HG03432 (cell line): ENCODE measurements around the gene WDR7.

Experiments used
- ATAC-seq: cut with Tn5 transposase; IDR thresholded peaks from one replicate; pipeline ENCODE4 v1.9.1; 2021; ENCODE audit warnings: mild to moderate bottlenecking, moderate library complexity; ENCODE audit not compliant: unreplicated experiment

WDR7 gene

DNA sequence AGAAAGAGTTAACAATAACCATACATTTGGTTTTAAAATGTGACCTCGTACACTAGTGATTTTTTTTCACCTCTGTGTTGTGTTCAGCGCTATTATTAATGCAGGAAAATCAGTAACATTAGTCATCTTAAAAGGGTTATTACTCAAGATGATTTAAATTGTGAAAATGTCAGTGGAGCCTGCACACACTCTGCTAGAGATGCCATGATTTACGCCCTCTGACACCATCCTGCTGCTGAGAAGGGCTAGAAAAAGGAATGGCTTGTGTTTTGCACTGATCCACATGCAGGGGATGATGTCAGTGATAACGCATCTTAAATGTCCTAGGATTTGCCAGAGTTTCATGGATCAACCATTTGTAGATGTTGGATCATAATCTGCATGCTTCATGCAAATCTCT is 374.4 kb downstream of the WDR7 start:
- no peak for ATAC-seq

DNA sequence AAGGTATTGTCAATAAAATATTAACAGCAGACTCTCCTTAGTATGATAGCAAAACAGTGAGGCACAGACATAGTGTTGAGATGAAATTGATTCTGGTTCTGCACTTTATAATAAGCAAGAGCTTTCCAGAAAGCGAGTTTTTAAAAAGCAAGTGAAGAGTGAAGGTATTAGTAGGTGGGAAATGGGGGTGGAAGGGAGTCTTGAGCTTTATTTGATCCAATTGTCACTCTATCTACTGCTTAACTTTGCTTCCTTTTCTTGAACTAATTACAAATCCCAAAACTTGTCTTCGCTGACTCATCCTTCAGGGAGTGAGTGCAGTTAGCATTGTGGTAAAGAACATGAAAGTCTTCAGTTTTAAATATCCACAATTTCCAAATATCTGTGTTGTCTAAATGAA is 375.2 kb downstream of the WDR7 start:
- no peak for ATAC-seq

DNA sequence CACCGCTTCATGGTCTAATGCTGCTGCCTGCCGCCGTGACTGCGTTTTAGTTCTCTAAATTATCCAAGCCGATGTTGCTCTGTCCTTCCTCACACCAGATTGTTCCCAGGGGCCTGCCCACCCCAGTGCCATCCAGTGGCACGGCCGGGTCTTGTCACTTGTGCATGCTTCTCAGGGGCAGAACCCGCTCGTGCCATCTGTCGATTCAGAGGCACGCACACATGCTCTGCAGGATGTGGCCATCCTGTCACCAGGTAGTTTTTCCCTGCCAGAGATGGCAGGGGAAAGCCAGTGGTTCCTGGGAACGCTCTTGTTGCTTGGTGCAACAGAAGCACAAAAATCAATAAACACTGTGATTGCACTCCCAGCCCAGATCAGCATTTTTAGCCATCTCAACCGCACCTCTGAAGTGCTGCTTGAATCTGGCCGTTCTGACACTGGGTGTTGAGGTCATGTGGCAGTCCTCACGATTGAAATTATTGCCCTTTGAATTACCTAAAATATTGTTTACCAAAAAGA is 376.1 kb downstream of the WDR7 start:
- no peak for ATAC-seq

DNA sequence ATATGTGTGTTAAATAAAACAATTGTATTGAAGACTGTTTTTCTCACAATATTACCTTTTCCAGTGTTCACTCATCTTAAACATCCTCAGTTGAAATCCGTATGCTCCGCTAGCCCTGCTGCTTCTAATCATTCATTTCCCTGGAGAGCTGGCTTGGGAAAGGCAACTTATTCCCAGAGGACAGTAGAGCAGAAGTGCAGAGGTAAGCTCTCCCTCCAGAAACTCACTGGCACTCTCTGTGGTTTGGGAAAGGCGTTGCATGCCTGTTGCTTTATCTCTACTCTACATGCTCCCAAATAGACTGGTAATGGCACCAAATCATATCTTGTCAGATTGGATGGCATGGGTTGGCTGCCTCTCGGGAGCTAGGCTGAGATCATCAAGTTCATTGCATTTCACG is 378.6 kb downstream of the WDR7 start:
- no peak for ATAC-seq

DNA sequence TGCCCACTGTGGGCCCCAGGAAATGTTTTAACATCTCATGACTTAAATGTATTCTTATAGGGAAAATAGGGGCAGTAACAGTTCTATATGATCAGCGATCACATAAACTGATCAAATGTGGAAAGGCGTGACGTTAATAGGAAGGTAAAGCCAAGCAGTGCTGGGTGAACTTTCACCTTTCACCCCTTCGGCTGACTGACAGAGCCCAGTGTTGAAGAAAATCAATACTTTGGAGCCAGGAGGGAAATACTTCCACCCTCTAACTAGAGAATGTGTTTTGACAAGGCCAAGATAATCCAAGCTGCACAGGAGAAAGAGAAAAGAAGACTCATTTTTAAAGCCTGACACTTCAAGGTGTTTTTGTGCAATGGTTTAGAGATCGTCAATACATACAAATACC is 379.3 kb downstream of the WDR7 start:
- ATAC-seq = no peak

DNA sequence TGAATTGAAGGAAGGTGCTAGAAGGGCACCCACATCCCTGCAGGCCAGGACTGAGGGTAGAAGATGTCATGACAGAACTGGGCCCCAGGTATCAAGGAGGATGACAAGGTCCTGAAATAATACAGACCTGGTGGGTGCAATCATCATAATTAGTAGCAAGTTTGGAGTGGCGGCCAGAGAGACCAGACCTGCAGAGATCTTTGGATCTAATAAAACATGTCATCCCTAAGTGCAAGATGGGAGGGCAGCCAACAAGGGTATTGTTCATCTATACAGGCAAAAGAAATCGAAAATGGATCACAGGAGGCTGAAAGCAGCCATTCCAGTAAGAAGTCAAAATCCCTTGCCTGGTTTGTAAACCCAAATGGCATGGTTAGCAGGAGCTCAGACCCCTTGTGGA is 384.4 kb downstream of the WDR7 start:
- ATAC-seq = no peak

DNA sequence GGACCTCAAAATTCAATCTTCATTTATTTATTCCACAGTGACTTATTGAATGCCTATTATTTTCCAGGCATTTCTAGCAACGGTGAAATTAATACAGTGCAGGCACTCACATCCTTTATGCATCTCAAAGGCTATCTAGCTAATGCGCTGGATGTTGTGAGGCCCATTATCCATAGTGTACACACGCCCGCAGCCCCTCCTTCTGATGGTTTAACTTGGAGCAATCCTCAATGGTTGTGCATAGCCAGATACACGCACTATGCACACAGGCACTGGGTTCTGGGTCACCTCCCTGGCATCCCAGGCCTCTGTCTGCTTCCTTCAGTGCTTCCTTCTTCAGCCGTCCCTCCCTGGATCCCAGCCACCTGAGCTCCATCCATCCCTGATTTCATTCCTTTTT is 387.2 kb downstream of the WDR7 start:
- ATAC-seq = no peak

DNA sequence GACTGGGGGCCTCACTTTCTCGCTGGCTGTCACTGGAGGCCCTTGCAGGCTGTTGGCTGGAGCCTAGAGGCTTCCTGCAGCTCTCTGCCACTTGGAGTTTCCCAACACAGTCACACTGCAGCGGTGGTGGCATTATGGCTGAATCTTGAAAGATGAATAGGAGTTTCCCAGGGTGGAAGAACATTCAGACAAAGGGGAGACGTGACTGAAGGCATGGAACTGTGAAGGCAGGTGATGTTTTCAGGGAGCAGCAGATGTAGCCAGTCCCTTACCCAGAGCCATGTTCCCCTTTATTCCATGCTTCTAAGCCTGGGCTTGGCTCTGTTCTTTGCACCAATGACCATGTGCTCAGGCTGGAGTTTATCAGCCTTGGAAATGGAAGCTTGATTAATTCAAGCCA is 389.0 kb downstream of the WDR7 start:
- no peak for ATAC-seq

DNA sequence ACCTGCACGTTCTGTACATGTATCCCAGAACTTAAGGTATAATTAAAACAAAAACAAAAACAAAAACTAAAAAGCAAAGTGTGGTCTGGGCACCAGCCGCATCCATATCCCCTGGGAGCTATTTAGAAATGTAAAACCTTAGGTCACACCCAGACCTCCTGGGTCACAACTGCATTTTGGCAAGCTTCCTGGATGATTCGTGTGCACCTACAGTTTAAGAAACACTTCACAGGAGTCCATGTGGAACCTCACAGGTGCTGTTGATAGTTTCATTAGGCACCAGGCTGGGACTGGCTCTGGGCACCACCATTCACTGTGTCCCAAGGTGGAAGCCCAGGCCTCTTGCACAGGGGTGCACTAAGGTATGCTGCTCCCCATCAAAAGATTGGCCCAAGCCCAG is 392.1 kb downstream of the WDR7 start:
- no peak for ATAC-seq

DNA sequence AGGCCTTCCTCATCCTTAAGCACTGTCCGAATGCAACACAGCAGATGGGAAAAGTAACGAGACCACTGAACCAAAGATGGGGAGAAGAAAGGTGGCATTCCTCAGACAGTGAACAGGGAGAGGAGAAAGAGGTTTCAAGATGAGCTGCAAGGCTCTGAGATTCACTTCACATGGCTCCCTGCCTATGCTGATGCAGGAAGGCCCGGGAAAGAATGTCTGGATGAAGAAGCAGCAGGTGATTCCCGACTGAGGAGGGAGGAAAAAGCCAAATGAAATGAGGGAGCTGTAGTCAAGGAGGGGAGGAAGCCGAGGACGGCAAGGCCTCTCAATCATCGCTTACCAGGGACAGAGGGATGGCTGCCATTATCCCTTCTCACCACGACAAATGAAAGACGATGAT is 397.2 kb downstream of the WDR7 start:
- ATAC-seq = no peak

DNA sequence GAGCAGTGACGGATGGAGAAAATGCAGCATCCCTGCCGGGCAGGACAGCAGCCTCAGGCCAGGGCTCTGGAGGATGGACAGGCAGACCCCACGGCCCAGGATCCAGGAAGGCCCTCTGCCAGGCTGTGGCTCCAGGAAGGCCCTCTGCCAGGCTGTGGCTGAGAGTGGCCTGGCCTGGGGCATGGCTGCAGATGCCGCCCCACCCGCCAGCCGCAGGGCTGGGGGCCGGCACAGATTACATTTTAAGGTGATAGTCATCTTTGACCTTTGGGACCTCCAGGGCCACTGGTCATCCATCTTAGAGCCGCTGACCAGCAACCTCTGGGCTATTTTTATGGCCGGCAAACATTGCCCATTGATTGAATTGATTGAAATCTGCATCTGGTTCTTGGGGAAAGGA is 397.7 kb downstream of the WDR7 start:
- no peak for ATAC-seq

DNA sequence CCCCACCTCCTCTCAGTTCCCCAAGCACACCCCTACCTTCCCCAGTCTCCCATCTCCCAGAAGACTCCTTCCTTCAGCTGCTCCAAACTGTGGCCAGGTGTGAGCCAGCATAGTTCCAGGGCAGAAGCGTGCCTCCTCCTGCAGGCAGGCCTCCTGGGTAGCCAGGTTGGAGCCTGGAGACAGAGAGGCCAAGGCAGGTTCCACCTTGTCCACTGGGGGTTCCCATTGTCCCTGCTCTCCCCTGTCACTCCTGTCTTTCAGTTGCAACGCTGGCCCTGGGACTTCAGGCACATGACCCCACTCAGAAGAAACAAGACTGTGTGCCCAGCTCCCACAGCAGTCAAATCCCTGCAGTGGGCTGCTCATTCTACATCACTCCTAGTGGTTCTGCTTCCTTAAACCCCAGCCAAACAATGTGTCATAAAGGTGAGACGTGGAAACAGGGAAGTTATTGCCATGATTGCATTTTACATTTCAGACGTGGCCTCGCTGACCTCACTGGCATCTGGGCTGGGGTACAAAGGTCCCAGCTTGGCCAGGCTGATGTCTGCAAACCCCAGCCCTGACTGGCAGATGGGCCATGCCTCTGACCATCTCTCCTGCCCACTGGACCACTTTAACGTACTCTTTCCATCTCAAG is 399.3 kb downstream of the WDR7 start:
- no peak for ATAC-seq

DNA sequence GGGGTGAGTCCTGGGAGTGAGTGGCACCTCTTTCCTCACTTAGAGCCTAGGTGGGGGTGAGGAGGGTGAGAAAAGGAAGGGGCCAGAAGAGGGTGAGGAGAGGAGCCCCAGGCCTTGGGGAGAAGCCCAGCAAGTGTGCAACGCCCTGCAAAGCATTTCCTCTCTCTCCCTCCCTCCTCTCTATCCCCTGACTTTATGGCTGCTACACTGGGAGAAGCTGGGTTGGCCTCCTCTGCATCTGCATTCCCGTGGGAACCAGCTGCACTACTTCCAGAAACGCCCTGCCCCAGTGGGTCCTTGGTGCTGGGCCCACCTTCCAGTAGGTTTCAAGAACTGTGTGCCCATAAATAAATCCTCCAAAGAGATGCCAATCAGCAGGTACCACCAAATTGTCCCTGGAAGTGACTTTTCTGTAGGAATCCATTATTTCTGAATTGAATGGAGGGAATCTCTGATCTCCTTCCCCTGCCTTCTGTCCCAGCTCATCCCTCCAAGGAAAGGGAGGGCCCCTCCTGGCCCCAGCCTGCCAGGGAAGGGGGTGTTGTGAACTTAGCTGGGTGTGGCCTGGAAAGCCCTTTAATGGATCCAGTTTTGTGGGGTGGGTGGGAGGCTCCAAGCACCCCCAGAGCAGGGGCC is 400.0 kb downstream of the WDR7 start:
- no peak for ATAC-seq

DNA sequence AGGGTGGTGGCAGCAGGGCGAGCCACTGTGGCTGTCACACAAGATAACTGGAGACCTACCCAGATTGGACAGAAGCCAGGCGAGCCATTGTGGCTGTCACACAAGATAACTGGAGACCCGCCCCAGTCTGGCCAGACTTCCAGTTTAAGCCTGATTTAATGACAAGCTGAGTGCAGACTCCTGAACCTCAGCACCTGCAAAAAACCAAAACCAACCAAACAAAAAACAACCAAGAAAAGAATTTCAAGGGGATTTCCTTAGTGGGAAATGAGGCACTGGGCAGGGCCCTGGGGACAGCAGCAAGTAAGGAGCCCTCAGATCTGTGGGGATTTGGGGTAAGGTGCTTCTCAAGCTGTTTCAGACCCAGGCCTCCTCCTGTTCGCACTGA is 400.5 kb downstream of the WDR7 start:
- ATAC-seq = peak; percentile 71

DNA sequence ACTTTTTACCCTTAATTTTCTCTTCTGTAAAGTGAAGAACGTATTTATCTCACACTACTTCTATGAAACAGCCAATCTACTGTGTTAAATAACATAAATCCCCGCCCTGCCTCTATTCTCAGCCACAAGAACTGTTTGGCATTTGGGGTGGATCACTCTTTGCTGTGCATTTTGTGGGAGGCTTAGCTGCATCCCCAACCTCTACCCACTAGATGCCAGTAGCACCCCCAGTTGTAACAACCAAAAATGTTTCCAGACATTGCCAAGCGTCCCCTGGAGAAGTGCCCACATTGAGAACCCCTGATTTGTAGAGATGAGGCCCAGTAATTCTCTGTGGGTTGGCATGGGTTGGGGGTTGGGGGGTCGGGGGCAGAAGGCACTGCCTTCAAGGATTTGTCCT is 401.0 kb downstream of the WDR7 start:
- ATAC-seq = peak; percentile 52

DNA sequence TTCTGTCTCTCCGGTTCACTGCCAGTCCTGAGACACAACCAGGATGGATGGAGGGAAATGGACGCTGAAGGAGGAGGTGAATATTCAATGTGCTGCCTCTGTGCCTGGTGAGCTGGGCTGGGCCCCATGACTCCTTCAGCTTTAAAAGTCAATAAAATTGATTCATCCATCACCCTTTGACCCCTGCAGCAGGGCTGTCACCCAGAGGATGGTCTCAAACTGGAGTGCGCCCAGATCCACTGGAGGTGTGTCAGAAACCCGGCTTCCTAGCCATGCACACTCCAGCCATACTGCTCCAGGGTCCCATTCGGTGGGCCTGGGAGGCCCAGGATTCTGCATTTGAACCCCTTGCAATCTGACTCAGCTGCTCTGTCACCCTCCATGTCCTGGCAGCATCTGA is 401.6 kb downstream of the WDR7 start:
- no peak for ATAC-seq

DNA sequence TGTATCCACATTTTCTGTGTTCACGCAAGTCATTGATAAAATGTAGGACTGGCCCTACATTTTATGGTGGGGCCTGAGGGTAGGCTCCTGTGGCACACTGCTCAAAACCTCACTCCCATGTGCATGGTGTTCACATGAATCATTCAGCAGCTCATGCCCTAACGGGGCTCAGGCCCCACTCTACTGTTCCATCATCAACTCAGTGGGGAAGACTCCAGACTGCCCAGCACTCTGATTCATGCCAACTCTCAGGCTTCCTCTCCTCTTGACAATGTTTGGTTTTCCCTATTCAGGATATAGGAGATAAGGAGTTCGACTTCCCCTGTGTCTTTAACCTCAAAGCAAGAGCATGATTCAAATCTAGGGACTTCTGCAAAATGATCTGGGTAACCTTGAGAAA is 403.7 kb downstream of the WDR7 start:
- no peak for ATAC-seq

DNA sequence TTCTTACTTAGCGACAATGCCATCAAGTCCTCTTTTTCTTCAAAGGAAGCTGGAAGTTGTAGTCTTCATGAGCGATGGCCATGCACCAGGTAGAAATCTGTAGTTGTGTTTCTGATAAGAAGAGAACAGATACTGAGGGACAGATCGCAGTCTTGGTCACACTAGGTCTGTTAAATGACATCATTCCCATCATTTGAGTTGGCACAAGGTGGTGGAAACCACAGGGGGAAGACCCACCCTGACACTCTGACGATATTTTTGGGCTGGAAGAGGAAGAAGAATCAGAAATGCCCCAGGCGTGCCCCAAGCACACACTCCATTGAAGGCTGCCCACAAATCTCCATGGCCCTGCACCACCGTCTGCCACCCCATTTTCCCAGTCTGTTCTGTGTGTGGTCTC is 406.7 kb downstream of the WDR7 start:
- peak; percentile 92 for ATAC-seq

DNA sequence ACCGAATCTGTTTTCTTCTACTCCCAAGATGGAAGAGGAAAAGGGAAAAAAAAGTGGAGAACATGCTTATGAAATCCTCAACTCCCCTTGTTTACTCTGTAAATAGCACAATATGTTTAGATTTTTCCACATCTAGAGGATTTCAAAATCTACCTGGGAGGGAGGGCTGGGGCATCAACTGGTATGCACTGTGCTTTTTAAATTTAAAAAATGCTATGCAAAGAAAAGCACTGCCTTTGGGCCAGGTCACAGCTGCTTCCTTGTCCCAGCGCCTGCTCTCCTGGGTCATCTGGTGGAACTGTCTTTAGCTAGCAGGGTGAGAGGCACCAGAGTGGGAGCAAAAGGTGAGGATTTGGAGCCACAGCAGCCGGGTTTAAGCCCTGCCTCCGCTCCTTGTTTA is 407.6 kb downstream of the WDR7 start:
- no peak for ATAC-seq

DNA sequence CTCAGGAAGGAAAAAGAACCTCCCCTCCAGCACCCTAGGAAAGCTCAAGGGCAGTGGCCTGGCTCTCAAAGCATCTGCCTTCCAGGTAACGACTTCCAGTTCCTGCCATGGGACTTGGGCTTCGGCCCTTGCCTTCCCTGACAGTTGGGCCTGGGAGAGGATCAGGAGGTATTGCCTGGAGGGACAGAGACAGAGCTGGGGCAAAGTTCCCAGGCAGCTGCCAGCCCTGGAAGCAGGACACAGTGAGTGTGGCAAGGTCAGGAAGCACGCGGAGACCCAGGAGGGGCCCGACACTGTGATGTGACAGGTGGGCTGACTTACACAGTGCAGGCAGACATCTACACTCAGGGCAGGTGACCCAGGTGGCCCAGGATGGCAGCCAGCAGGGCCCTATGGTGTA is 408.2 kb downstream of the WDR7 start:
- no peak for ATAC-seq

DNA sequence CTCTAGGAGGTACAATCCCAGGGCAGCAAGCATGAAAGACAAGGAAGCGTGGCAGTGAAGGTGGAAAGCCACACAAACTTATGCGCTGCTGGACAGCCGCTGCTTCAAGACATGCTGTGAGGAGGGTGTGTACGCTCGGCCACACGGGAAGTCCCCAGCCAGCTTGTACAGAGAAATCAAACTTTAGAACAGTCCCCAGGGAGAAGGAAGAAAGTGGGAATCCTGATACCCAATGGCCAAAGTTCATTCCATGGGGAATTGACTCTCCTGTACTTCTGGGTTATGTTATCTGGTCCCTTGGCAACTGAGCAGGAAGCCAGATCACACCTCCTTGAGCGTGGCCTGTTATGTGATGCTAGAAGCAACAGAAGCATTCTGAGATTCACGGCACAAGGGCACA is 409.7 kb downstream of the WDR7 start:
- ATAC-seq = no peak

DNA sequence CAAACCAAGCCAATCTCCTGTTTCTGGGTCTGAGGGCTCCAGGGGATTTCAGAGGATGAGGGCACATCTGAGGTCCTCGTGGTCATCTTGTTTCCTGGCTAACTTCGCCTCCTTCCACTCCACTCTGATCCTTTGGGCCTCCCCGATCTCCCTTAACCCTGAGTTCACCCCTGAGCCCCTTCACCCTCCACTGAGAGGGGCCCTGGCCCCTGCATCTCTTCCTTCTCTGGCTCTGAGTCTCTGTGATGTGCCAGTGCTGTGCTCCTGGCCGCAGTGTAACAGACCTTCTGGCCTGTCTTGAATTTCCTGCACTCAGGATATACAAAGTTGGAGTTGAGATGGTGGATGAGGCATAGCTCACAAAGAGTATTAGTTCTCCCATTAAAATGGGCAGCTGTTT is 411.0 kb downstream of the WDR7 start:
- ATAC-seq = no peak

DNA sequence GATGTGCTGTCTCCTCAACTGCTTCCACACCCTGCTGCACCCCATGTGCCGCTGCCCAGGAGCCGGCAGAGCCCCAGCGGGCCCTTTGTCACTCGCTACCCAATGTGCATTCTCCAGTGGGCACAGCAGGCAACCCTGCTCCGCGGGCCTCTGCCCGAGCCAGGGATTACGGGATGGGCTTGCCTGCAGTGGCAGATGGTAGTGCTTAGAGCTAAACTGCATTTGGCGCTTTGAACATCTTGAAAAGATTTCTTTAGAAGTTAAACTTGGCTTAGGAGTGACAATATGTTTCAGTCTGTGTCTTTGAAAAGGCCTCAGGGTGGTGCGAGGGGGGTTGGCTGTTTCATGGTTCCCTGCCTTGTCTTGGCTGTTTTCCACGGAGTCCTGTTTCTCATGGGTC is 411.7 kb downstream of the WDR7 start:
- ATAC-seq = no peak
